Neuronal stem cell (in vitro differentiated cells): ENCODE data around the gene AMOTL2.
A peak's percentile ranks its signal among the peaks of the same experiment; 100 is the strongest.

Experiments used
- DNase-seq: peaks from one replicate; pipeline ENCODE4 v3.0.0-alpha.2; 2013; ENCODE audit warnings: low spot score
- H2AFZ ChIP-seq: one replicate; pipeline ENCODE4 v1.6.1; 2013; ENCODE audit warnings: mild to moderate bottlenecking, low read length, inconsistent platforms
- H2AK5ac ChIP-seq: 2 replicates; pipeline ENCODE4 v1.6.1; 2013; ENCODE audit warnings: low read depth, mild to moderate bottlenecking, inconsistent platforms, low read length, moderate library complexity, mixed read lengths
- H2BK120ac ChIP-seq: 2 replicates; pipeline ENCODE4 v1.6.1; 2013; ENCODE audit warnings: low read depth, mild to moderate bottlenecking, inconsistent platforms, low read length, moderate library complexity, mixed read lengths
- H2BK12ac ChIP-seq: one replicate; pipeline ENCODE4 v1.6.1; 2013; ENCODE audit warnings: low read length, inconsistent platforms
- H2BK15ac ChIP-seq: 2 replicates; pipeline ENCODE4 v1.6.1; 2013; ENCODE audit warnings: mild to moderate bottlenecking, low read length, inconsistent platforms, mixed read lengths
- H2BK5ac ChIP-seq: one replicate; pipeline ENCODE4 v1.6.1; 2013; ENCODE audit warnings: inconsistent platforms, mild to moderate bottlenecking, low read length, moderate library complexity
- H3K14ac ChIP-seq: one replicate; pipeline ENCODE4 v1.6.1; 2013; ENCODE audit warnings: low read length, inconsistent platforms
- H3K18ac ChIP-seq: 2 replicates; pipeline ENCODE4 v1.6.1; 2013; ENCODE audit warnings: low read length, inconsistent platforms
- H3K23ac ChIP-seq: 2 replicates; pipeline ENCODE4 v1.6.1; 2013; ENCODE audit warnings: low read depth, mild to moderate bottlenecking, mixed read lengths, low read length, inconsistent platforms; ENCODE audit not compliant: poor library complexity
- H3K27ac ChIP-seq: replicated peaks from 3 replicates; pipeline ENCODE4 v1.5.1; 2013; ENCODE audit warnings: low read length, inconsistent platforms
- H3K27me3 ChIP-seq, 3 experiments: 2 replicates each; pipeline ENCODE4 v1.6.1; 2013; ENCODE audit warnings: low read length in 3 of 3, mild to moderate bottlenecking in 2 of 3, inconsistent platforms in 1 of 3, low read depth in 1 of 3, mixed read lengths in 1 of 3, moderate library complexity in 1 of 3; ENCODE audit not compliant: control insufficient read depth in 3 of 3, insufficient read depth in 3 of 3
- H3K36me3 ChIP-seq, 2 donors: replicated peaks in 1 of 2; 2 replicates each; pipeline ENCODE4 v1.6.1; 2013; ENCODE audit warnings: low read length in 2 of 2; ENCODE audit not compliant: control insufficient read depth in 2 of 2, insufficient read depth in 2 of 2
- H3K4ac ChIP-seq: 2 replicates; pipeline ENCODE4 v1.6.1; 2013; ENCODE audit warnings: inconsistent platforms, mild to moderate bottlenecking, low read length, moderate library complexity
- H3K4me1 ChIP-seq, 2 donors: 1 replicate in 1 of 2; 2 replicates in 1 of 2; pipeline ENCODE4 v1.6.1; 2013; ENCODE audit warnings: low read length in 2 of 2, low read depth in 1 of 2; ENCODE audit not compliant: control insufficient read depth in 2 of 2, insufficient read depth in 1 of 2
- H3K4me2 ChIP-seq: one replicate; pipeline ENCODE4 v1.6.1; 2013; ENCODE audit warnings: mild to moderate bottlenecking, low read length, inconsistent platforms; ENCODE audit not compliant: insufficient read depth, poor library complexity, severe bottlenecking
- H3K4me3 ChIP-seq, 2 donors: 2 replicates each; pipeline ENCODE4 v1.5.1; 2013; ENCODE audit warnings: low read length in 2 of 2, mild to moderate bottlenecking in 2 of 2, inconsistent platforms in 1 of 2, moderate library complexity in 1 of 2
- H3K79me1 ChIP-seq: one replicate; pipeline ENCODE4 v1.6.1; 2013; ENCODE audit warnings: low read depth, mild to moderate bottlenecking, inconsistent platforms, low read length, moderate library complexity
- H3K9ac ChIP-seq: one replicate; pipeline ENCODE4 v1.6.1; 2013; ENCODE audit warnings: mild to moderate bottlenecking, low read depth, low read length, inconsistent platforms; ENCODE audit not compliant: poor library complexity
- H3K9me3 ChIP-seq, 2 donors: replicated peaks in 1 of 2; 2 replicates each; pipeline versions ENCODE3 to v1.6.1; 2013; ENCODE audit warnings: low read length in 2 of 2, mild to moderate bottlenecking in 2 of 2, inconsistent platforms in 1 of 2, low read depth in 1 of 2, mixed read lengths in 1 of 2, moderate library complexity in 1 of 2; ENCODE audit not compliant: control insufficient read depth in 2 of 2, insufficient read depth in 1 of 2
- H4K8ac ChIP-seq: one replicate; pipeline ENCODE4 v1.6.1; 2013; ENCODE audit warnings: low read depth, mild to moderate bottlenecking, inconsistent platforms, low read length, moderate library complexity
- H4K91ac ChIP-seq: one replicate; pipeline ENCODE4 v1.6.1; 2013; ENCODE audit warnings: low read length, low read depth, mild to moderate bottlenecking, inconsistent platforms; ENCODE audit not compliant: poor library complexity
- WGBS, 2 donors: extraction: QIAGEN DNeasy Blood & Tissue Kit; methylation state at CpG; one replicate each; pipeline ENCODE4 v1.1.7; 2013; ENCODE audit warnings: missing lambda C conversion rate in 2 of 2, mixed read lengths in 1 of 2; ENCODE audit not compliant: insufficient read length in 2 of 2, insufficient replicate concordance in 1 of 2; ENCODE audit errors: extremely low coverage in 2 of 2; 5-methylcytosine and 5-hydroxymethylcytosine counted together

AMOTL2 gene

DNA sequence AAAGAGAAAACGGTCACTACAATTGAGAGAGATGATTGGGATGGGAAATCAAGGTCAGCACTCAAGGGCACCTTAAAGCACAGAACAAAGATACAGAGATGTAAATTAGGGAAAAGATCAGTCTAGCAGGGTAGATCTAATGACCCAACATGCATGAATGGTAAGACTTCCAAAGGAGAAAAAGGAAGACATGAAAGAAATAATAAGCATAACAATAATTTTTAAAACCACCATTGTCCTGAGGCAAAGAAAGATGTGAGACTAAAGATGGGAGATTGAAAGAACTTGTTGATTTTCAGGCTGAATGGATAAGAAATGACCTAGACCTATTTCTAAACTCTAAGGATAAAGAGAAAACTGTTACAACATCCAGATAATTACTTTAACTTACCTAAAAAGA lies 34.8 kb upstream of the AMOTL2 start:
- H3K4me1 ChIP-seq, result peaks cover 9 to 10% of the 10 kb centered on the region in 2 donors
- H4K8ac ChIP-seq, result no peak overlapping the region
- H2BK5ac ChIP-seq, result no peak overlapping the region
- no peak overlapping the region for H2BK15ac ChIP-seq
- H3K14ac ChIP-seq, result no peak overlapping the region
- H3K36me3 ChIP-seq, result no peaks in the 10 kb centered on the region
- H3K79me1 ChIP-seq, result no peaks in the 10 kb centered on the region
- no peak overlapping the region for H2BK12ac ChIP-seq
- no peak overlapping the region for H3K18ac ChIP-seq
- H2AK5ac ChIP-seq, result no peak overlapping the region
- H3K4me2 ChIP-seq, result no peak overlapping the region
- no peak overlapping the region for H3K4ac ChIP-seq
- no CpG with 5 or more reads among the region's 1 CpG for WGBS, 2 donors
- no peaks in the 10 kb centered on the region for H3K9me3 ChIP-seq
- H3K27ac ChIP-seq, result no peak overlapping the region
- no peak for DNase-seq
- peaks cover 0 to 76% (median 36%) of the 10 kb centered on the region in 3 experiments for H3K27me3 ChIP-seq
- H3K9ac ChIP-seq, result no peak overlapping the region
- H3K23ac ChIP-seq, result no peak overlapping the region
- H2AFZ ChIP-seq, result no peak overlapping the region
- H3K4me3 ChIP-seq, result no peak overlapping the region
- H2BK120ac ChIP-seq, result no peak overlapping the region
- H4K91ac ChIP-seq, result no peak overlapping the region

DNA sequence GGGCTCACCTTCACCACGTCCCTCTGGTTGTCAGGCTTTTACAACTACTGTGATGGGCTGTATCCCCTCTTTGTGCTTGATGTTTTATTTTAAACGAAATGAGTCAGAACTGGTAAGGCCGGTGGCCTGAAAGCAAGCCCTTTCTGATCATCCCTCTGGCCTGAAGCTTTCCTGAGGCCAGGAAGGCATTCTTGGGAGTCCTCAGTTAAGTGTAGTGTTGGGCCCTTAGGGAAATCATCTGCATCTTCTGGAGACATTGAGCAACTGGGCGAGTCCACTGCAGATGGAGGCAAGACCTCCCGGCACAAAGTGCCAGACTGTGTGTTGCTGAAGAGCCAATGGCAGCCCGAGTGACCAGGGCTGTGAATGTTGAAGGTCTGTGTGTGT lies 33.0 kb upstream of the AMOTL2 start:
- Histone ChIP-seq H3K27ac (no peak overlapping the region), H2BK5ac (peak overlapping the region; percentile 2), H3K14ac (no peak overlapping the region), H3K4me1 (peaks cover 9 to 10% of the 10 kb centered on the region in 2 donors), H2BK12ac (no peak overlapping the region), H2AK5ac (peak overlapping the region; percentile 34), H3K36me3 (no peaks in the 10 kb centered on the region), H3K23ac (no peak overlapping the region), H3K79me1 (no peaks in the 10 kb centered on the region), H3K4ac (no peak overlapping the region), H4K8ac (no peak overlapping the region), H2AFZ (peak overlapping the region; percentile 95), H3K18ac (peak overlapping the region; percentile 96), H3K4me3 (peak overlapping the region; percentile 47 to 71), H3K9me3 (peaks cover 5 to 7% of the 10 kb centered on the region in 2 donors), H2BK120ac (peak overlapping the region; percentile 76), H3K9ac (peak overlapping the region; percentile 38), H4K91ac (no peak overlapping the region), H3K4me2 (peak overlapping the region; percentile 96), H3K27me3 (peaks cover 0 to 79% (median 39%) of the 10 kb centered on the region in 3 experiments), H2BK15ac (peak overlapping the region; percentile 22)
- no peak for DNase-seq
- no CpG with 5 or more reads among the region's 6 CpGs for WGBS, 2 donors

DNA sequence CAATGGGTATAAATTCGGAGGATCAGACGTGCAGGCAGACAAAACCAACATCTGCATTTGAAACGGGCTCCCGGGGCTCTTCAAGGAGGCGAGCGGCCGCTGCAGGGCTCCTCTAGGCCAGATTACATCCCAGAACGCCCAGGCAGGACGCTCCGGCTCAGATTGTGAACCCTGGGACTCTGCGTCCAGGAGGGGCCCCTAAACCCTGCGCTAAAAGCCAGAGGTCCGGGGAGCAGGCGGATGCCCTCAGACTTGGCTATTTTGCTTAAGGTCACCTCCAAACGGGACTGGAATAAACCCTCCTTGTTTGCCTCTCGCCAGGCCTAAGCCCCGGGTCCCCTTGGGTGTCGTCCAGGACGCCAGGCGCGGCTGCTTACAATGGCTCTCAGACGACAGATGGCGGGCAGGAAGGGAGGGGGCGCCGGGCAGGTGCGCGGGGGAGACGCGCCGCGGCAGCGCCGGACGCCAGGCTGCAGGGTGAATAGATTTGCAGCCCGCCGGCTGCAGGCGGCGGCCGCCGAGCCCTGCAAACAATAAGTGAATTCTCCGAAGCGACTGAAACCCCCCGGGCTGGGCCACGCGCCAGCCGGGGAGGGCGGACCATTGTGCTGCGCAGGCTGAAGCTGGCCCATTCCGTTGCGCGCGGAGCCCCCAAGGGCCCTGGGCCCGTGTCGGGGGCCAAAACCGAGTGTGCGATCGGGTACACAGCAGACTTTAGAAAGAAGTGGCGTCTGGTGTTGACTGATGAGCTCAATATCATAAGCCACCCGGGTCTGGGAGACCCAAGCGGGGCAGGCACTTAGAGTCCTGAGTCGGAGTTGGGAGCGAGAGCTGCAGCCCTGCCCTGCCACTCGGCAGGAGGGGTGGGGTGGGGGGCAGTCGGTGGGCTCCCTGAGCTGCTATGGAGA lies 32.3 kb upstream of the AMOTL2 start:
- no peak overlapping the region for H3K14ac ChIP-seq
- H2BK120ac ChIP-seq, result peak overlapping the region; percentile 76
- peak overlapping the region; percentile 66 for H3K23ac ChIP-seq
- H3K27me3 ChIP-seq, result peaks cover 0 to 72% (median 39%) of the 10 kb centered on the region in 3 experiments
- no peak overlapping the region for H2BK12ac ChIP-seq
- no CpG with 5 or more reads among the region's 64 CpGs for WGBS, 2 donors
- peak overlapping the region; percentile 2 for H2BK5ac ChIP-seq
- peak overlapping the region; percentile 95 for H2AFZ ChIP-seq
- H3K36me3 ChIP-seq, result no peaks in the 10 kb centered on the region
- peaks cover 5 to 7% of the 10 kb centered on the region in 2 donors for H3K9me3 ChIP-seq
- H4K8ac ChIP-seq, result no peak overlapping the region
- no peak overlapping the region for H3K27ac ChIP-seq
- H3K9ac ChIP-seq, result peak overlapping the region; percentile 38
- H3K4me3 ChIP-seq, result peak overlapping the region; percentile 47 to 71
- peaks cover 9 to 10% of the 10 kb centered on the region in 2 donors for H3K4me1 ChIP-seq
- H4K91ac ChIP-seq, result no peak overlapping the region
- no peak overlapping the region for H3K4ac ChIP-seq
- no peaks in the 10 kb centered on the region for H3K79me1 ChIP-seq
- peak; percentile 77 for DNase-seq
- H2BK15ac ChIP-seq, result peak overlapping the region; percentile 22
- peak overlapping the region; percentile 96 for H3K18ac ChIP-seq
- peak overlapping the region; percentile 34 for H2AK5ac ChIP-seq
- H3K4me2 ChIP-seq, result peak overlapping the region; percentile 96

DNA sequence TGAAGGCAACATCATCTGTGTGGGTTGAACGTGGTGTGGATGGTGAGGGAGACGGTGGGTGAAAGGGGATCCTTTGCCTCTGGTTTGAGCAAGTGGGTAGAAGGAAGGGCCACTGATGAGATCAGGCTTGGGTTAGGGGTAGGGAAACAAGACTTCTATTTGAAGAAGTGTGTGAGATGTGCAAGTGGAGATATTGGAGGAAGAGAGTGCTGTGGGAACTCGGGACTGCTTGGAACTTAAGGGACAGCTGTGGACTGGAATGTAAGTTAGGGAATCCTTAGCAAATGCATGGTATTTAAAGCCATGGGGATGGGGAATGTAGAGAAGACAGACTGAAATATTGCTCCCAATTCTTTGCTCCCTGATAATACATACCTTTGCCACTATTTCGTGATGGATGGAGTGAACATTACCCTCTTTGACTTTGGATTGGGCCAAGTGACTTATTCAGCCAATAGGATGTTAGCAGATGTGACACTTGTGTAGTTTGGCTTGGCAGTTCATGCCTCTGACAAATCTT lies 30.2 kb upstream of the AMOTL2 start:
- Histone ChIP-seq H3K9me3 (peaks cover 5 to 9% of the 10 kb centered on the region in 2 donors), H2AFZ (no peak overlapping the region), H3K27ac (no peak overlapping the region)

More for the DNA sequence above, 30.2 kb upstream of the AMOTL2 start:
- Histone ChIP-seq H3K36me3 (no peaks in the 10 kb centered on the region), H2BK120ac (no peak overlapping the region), H3K9ac (no peak overlapping the region), H3K4me1 (peaks cover 9 to 10% of the 10 kb centered on the region in 2 donors), H2BK5ac (no peak overlapping the region), H3K4me3 (no peak overlapping the region), H3K18ac (no peak overlapping the region), H3K4ac (no peak overlapping the region), H3K27me3 (peaks cover 0 to 51% (median 31%) of the 10 kb centered on the region in 3 experiments), H2AK5ac (no peak overlapping the region), H3K79me1 (no peaks in the 10 kb centered on the region), H2BK12ac (no peak overlapping the region), H4K91ac (no peak overlapping the region), H3K23ac (no peak overlapping the region), H2BK15ac (no peak overlapping the region), H4K8ac (no peak overlapping the region), H3K14ac (no peak overlapping the region), H3K4me2 (no peak overlapping the region)
- no CpG with 5 or more reads among the region's 4 CpGs for WGBS, 2 donors
- DNase-seq, result no peak
